ENCODE results near the gene AMELX.

Gene AMELX

GRCh38 chrX:11273544-11273943, 19.7 kb upstream of the AMELX start:
- no peak for TF ChIP-seq CTCF (conservative IDR thresholded peaks at IDR 0.05)
- no peak overlapping the region for H3K27ac ChIP-seq

GRCh38 chrX:11282043-11282442, 11.2 kb upstream of the AMELX start:
- H3K27ac ChIP-seq = no peak overlapping the region
- no peak for TF ChIP-seq CTCF (conservative IDR thresholded peaks at IDR 0.05)

GRCh38 chrX:11285651-11286050, 7.6 kb upstream of the AMELX start:
- no peak for TF ChIP-seq CTCF (conservative IDR thresholded peaks at IDR 0.05)
- peak overlapping the region; percentile 21; the same call in 1 of the 2 replicates for H3K27ac ChIP-seq

- no peak overlapping the region for H3K27ac ChIP-seq
- TF ChIP-seq CTCF (conservative IDR thresholded peaks at IDR 0.05) = no peak
Observed at GRCh38 chrX:11287505-11287904, 5.7 kb upstream of the AMELX start.

- no peak for TF ChIP-seq CTCF (conservative IDR thresholded peaks at IDR 0.05)
- no peak overlapping the region for H3K27ac ChIP-seq
Observed at GRCh38 chrX:11290416-11291102, 2.7 kb upstream of the AMELX start.

GRCh38 chrX:11296051-11296450, 2.8 kb downstream of the AMELX start:
- no peak for TF ChIP-seq CTCF (conservative IDR thresholded peaks at IDR 0.05)
- no peak overlapping the region for H3K27ac ChIP-seq

GRCh38 chrX:11298600-11298999, 5.4 kb downstream of the AMELX start:
- H3K27ac ChIP-seq = no peak overlapping the region
- no peak for TF ChIP-seq CTCF (conservative IDR thresholded peaks at IDR 0.05)

Measured in VCaP (cell line).